HG03571 (cell line): Measurements from ENCODE around the gene UNKL.
"Not testable (repeated sequence)": the region's sequence is repeated elsewhere in the genome, so short reads cannot be mapped to it uniquely, and the experiment has no call there.

Experiments used
- ATAC-seq: cut with Tn5 transposase; IDR thresholded peaks from one replicate; pipeline ENCODE4 v1.9.1; 2021; ENCODE audit not compliant: unreplicated experiment

UNKL gene

DNA sequence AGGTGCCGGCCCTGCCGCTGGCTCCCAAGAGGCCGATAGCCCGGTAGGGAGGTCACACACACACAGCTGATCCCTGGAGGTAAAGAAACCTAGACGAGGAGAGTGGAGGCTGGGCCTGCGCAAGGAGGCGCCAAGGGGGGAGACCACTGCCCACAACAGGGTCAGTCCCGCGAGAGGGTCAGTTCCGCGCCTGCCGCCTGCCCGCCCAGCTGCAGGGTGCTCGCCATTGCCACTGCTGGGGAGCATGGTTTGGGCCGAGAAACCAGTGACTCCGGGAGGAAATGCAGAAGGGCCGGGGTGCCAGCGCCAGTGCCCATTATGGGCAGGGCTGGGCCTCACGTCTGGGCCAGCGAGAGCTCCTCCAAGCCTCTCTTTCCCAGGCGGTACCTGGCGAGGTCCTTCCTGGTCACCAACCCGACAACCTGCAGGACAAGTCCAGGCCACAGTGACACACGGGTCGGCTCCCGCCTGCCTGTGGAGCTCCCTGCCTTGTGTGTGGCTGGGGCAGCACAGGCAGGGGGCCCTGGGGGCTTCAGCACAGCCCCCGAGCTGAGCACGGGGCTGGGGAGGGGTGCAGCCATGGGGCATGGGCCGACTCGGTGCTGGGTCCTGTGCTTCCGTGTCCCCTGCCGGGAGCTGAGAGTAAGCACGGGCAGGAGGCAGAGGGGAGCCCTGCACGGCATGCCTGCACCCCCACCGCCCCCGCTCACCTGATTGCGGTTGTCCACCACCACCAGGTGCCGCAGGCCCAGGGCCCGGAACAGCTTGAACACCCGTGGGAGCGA, 32.0 kb upstream of the UNKL start:
- no peak for ATAC-seq

DNA sequence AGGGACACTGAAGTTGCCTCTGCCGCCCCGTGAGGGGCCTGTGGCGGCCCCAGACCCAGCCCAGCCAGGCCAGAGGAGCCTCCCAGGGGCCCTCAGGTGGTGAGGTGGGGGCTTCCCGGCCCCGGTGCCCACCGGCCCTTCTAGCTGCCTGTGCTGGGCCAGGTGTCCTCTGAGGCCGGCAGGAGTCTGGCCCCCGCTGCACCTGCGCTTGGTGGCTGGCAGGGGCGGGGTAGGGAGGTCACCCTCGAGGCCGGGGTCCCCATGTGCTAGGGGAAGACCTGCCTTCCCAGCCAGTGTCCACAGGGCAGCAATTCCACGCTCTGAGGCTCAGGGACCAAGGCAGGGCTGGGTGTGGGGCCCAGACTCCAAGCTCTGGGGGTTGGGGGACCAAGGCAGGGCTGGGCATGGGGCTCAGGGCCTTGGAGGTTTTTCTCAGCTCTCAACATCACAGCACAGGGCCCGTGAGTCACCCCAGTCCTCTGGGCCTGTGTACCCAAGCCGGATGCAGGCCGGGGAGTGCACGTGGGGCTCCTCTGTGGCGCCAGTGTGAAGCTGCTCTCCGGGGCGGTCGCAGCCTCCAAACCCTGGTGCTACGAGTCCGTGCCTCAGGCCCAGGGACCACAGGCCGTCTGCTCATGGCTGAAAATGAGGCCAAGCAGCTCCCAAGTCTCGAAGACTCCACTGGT, 31.2 kb upstream of the UNKL start:
- ATAC-seq = no peak

DNA sequence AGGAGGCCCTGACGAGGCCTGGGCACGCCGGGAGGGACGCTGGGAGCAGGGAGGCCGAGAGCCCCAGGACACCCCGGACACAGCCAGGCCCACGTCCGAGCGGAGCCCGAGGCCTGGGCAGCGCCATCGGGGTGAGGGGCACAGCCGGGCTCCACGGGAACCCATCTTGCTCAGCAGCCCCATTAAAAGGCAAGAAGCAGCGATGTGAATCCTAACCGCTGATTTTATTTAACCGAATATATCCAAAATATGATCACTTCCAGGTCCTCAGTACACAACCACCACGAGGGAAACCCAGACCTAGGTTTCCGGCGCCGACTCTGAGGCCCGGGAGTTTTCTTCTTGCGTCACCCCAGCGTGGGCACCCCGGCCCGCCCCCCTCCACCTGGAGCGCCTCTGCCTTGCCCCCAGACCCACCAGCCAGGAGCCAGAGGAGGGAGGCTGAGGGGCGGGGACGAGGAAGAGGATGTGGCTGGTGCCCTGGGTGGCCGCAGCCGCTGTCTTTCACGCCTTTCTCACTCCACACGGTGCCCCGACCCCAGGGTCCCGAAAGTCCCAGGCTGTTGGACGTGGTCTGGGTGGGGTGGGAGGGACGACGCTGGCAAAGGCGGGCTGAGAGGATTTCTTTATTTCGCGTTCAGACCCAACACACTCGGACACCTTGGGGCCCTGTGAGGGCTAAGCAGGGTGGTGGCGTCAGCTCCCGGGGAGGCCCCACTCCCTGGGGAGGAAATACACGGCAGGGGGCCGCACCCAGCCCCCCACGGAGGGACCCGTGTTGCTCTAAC, 30.4 kb upstream of the UNKL start:
- no peak for ATAC-seq

DNA sequence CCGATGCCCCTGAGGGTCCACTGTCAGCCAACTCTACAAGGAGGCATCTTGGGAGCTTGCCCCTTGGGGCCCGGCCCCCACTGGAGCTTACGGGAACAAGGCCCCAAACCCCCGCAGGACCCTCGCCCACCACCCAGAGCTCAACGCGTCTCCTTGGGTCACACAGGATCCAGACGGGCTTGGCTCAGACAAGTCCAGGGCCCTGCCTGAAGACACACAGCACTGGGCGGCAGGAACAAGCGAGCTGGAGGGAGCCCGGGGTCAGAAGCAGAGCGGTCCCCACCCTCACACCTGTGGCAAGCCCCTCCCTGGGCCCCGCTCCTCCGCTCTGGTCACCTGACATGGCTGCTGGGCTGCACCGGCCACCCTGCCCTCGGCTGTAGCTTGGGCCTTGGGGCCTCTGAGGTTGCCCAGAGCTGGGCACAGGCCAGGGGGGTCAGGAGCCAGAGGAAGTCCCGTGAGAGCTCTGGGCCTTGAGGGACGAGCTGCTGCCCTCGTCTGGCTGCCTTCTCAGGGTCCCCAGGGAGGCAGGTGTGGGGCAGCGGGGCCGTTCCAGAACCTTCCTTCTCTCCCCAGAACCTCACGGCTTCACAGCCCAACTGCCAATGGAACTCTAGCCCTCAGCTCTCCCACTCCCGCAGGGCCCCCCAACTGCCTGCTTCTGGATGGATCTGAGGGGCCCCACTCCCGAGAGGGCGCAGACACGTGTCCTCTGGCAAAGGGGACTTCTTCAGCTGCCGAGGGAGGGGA, 29.7 kb upstream of the UNKL start, which contains the start of gene CCDC154:
TSS of gene CCDC154 (minus strand) at position 577 of the 750 bp plus-strand sequence. CDS start at position 343, 234 bp downstream.
- no peak for ATAC-seq

DNA sequence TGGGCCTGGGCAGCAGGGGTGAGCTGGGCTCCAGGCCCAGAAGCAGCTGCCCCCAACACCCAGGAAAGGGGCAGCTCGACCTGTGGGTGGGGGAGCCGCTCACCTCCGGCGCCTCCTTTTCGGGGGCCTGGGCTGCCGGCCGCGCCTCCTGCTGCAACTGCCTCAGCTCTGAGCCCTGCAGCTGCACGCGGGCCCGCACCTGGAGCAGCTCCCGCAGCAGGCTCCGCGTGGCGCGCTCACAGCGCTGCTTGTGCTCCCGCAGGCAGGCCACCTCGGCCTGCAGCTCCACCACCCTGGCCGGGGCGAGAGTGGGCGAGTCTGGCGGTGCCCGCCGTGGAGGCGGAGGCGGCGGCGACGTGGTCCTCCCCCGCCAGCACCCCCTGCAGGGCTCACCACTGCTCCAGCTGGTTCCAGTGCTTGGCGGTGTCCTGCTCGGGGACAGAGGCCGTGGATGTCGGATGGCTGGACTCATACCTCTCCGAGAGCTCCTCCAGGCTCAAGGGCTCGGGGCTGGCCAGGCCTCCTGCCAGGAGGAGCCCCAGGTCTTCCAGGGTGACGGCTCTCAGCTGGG, 29.0 kb upstream of the UNKL start:
- ATAC-seq = no peak

DNA sequence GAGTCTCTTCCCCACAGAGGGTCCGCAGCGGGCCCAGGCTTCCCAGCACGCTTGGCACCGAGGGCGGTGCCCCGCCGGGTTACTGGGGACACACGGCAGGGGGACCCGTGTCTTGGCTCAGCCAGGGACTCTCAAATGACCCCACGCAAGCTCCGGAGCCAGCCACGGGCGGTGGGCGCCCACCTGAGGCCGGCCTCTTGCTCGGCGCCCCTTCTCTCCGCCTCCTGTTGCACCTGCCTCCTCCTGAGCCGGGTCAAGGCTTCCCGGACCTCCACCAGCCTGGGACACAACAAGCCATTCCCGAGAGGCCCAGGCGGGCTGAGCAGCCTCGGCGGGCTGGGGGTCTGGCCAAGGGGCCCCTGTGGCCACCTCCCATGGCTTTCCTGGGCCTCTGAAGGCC, 28.2 kb upstream of the UNKL start:
- ATAC-seq = no peak

DNA sequence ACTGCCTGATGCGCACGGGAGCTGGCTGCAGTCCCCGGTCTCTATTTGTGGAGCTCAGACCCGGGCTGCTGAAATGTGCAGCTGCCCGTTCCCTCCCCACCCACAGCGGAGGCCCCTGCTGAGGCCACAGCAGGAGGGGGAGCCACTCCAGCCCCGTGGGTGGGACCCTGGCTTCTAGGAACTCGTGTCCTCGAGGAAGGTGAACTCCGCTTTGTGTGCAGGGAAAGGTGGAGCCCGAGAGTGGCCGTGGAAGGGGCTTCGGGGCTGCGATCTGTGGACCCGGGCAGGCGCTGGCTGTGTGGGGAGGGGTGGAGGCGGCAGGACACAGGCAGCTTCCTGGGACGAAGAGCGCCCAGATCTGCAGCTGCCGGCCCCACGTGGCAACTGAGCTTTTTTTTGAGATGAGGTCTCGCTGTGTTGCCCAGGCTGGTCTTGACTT, 26.9 kb upstream of the UNKL start:
- ATAC-seq = no peak

DNA sequence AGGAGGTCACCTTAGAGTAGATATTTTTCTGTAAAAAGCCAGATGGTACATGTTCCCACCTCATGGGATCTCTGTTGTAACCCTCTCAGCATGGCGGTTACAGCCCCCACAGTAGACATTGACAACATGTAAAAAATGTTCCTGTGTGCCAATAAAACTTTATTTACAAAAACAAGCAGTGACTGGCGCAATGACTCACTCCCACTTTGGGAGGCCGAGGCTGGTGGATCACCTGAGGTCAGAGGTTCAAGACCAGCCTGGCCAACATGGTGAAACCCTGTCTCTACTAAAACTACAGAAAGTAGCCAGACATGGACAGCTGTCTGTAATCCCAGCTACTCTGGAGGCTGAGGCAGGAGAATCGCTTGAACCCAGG, 25.2 kb upstream of the UNKL start:
- not testable (repeated sequence) for ATAC-seq

DNA sequence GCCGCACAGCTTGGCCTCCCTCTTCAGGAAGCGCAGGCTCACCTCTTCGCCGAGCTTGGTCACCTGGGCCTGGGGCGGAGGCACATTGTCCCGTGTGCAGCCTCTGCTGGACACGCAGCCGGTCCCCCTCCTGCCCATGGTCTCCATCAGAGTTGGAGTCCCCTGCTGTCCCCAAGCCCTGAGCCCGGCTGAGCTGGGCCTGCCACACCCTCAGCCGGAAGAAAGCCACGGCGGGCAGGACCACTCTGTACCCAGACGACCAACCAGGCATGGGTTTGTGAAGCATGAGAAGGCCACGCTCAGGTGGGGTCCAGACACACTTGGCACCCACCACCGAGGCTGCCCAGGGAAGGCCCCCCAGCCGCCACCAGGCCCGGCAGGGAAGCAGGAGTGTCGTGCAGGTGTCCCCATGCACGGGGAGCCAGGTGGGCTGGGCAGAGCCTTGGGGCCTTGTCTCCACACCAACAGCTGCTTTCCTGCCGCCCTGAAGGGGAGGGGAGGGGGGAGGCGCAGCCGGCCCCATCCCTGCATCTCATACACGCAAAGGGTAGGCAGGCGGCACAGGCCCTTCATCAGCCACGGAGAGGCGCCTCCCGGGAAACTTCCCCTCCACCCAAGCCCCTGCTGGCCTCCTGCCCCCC, 24.7 kb upstream of the UNKL start:
- ATAC-seq = no peak

DNA sequence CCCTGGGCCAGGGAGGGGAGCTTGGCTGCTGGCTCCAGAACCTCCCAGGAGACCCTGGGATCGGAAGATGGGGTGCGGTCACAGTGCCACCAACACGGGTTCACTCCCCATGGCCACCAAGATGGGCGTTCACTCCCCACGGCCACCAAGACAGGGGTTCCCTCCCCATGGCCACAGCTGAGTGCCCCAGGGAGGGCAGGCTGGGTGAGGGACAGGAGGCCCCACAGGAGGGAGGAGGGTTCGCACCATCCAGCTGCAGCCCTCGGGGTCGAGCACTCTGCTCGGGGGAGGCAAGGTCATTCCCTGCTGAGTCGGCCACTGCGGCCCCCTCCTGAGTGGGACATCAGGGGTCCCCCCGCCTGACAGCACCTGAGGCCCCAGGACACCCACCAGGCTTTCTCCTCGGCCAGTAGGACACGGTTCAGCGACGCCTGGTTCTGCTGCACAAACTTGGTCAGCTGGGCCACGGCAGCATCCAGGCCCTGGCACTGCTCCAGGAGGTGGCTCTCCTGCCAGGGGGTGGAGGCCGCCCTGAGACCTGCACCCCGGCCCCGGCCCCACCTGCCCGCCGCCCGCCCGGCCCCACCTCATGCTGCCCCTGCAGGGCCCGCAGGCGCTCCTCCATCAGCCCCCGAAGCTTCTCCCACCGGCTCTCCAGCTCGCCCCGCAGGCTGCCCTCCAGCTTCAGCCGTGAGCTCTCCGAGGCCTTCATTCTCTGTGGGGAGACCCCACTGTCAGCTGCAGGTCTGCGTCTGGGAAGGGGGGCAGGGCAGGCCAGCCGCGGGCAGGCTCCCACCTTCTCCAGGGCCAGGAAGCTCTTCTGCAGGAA, 23.9 kb upstream of the UNKL start:
- no peak for ATAC-seq

DNA sequence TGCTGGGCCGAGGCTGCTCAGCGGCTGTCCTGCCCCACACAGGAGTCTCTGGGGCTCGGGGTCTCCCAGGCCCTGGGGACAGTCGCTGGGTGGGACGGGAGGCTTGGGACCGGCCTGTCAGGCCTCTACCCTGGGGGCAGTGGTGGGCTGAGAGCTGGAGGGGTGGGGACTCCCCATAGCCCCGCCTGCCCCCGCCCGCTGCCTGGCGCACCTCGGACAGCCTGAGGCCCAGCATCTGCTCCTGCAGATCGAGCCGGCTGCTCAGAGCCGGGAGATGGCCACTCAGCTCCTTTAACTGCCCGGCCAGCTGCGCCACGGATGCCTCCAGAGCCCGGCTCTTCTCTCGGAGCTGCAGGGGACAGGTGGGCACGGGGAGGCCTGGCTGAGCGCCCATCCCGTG, 23.1 kb upstream of the UNKL start:
- ATAC-seq = no peak

DNA sequence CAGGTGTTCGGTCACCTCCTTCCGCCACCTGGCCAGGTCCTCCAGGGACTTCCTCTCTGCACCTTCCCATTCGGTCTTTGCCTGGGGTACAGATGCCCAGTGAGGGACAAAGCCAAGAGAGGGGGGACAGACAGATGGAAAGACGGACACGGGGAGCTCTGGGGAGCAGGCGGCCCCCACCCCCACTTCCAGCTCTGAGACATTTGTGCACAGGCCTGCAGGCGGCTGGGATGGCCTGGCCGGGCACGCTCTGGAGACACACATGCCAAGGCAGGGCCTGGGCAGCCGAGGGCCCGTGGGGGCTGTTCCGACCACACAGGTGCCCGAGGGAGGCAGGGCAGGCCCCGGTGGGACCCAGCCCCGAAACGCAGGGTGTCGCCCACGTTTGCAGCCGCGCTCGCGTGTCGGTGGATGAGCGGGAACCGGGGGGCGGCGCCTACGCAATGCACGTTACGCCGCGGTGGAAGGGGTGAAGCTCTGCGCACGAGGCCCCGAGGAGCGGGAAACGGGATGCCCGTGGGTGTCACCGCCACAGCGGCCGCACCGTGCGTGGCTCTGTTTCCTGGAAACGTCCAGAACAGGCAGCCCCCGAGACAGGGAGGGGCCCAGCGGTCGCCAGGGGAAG, 22.3 kb upstream of the UNKL start:
- no peak for ATAC-seq

DNA sequence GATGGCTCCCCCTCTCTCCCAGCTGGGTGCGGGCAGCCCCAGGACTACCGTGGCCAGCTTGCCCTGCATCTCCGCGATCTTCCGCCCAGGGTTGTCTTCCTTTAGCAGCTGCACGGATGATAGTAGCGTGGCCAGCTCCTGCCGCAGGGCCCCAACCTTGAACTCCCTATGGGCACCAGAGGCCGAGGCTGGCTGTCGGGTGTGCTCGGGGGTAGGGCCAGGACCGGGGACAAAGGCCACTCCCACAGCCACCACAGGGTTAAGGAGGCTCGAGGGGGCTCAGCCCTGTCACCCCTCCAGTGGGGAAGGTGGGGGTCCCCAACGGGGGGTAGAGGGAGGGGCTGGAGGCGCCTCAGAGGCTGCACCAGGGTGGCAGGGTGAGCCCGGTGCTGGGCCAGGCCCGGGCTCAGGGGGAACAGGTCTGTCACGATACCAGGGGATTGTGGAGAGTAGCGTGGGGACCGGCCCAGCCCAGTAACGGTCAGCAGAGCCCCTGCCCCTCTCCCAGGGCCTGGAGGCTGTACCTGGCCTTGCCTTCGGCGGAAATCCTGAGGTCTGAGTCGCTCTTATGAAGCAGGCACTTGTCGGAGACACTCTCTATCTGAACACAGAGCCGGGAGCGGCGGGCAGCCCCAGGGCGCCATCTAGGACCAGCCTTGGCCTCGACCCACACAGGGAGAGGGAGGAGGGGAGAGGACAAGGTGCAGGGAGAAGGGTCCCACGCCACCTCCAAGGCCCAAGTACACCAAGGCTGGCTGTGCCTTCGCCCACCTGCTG, 21.6 kb upstream of the UNKL start:
- ATAC-seq = no peak

DNA sequence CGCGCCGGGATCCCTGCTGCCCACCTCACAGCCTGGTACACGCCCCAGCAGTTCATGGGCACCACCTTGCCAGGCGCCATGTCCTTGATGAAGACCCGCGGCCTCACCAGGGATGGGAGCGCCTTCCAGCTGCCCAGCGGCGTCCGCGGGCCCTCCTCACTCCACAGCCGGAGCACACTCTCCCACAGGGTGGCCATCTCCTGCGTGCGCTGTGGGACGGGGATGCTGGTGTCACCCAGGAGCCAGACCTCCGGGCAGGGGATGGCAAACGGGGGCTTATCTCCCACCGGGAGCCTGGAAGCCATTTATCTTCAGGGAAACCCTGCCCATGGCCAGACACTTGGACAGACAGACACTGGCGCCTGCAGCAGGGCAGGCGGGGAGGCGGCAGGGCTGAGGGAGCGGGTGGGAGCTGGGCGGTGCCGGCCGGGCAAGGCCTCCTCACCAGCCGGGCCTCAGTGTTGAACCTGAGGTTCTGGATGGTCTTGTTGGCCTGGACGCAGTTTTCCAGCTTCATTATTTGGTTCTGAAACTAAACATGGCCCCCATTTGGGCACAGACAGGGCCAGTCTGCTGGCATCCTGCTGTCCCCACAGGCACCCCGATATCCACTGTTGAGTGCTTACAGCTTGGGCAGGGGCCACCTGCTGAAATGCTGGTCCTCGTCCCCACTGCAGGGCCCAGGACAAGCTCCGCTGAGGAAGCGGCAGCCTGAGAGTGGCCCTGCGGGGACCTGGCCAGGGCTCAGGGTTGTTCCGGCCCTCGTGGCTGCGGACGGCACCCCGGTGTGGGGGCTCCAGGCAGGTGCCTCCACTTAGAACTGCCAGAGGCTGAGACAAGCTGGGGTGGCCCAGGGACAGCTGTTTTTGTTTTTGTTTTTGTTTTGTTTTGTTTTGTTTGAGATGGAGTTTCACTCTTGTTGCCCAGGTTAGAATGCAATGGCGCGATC, 20.4 kb upstream of the UNKL start:
- ATAC-seq = no peak

DNA sequence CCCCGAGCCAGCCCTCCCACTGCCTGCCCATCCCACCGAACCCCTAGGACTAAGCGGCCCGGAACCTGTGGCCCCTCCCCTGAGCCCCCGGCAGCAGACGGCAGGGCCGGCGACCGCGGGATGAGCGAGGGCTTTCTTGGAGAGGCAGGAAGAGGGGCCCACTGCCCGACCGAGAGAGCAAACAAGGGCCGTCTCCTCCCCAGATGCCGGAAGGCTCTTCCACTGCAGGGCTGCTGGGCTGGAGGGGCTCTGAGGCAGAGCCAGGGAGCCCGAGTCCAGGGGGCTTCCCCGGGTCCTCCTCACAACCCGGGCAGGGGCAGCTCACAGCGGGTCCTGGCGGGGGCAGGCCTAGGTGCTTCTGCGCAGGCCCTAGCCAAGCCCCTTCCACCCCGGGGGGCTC, 19.3 kb upstream of the UNKL start:
- no peak for ATAC-seq

DNA sequence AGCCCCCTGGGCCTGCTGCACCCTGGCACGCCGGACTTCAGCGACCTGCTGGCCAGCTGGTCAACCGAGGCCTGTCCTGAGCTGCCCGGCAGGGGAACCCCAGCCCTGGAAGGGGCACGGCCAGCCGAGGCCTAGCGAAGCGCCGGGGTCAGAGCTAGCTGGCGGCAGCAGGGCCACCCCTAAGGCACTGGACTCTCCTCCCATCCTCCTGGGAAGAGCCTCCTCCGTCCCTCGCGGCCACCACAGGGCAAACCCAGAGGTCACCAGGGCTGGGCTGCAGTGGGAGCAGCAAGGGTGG, 18.7 kb upstream of the UNKL start:
- ATAC-seq = no peak
